CD14-positive monocyte (primary cell): ENCODE measurements around the gene CCBE1. TPM values are rescaled to one million over a fixed set of nuclear protein-coding genes. Genes with fewer than 3 reads are reported as not detected.

ENCODE experiments used
- DNase-seq, 3 donors: peaks; one replicate each; pipeline ENCODE4 v3.0.0-alpha.2; 2011 to 2022
- H2AFZ ChIP-seq: 2 replicates; pipeline ENCODE4 v1.6.0; 2012; ENCODE audit warnings: mild to moderate bottlenecking, low read depth, low read length, inconsistent platforms; ENCODE audit not compliant: insufficient read depth, poor library complexity, severe bottlenecking
- H3K27ac ChIP-seq, 2 donors: 1 replicate in 1 of 2; 2 replicates in 1 of 2; pipeline ENCODE4 v1.5.1; 2012 to 2013; ENCODE audit warnings: low read length in 2 of 2, control low read depth in 1 of 2, inconsistent platforms in 1 of 2, low read depth in 1 of 2, mild to moderate bottlenecking in 1 of 2
- H3K27me3 ChIP-seq, 2 donors: one replicate each; pipeline versions ENCODE4 v1.6.0 to v1.6.1; 2011 to 2013; ENCODE audit warnings: low read length in 2 of 2; ENCODE audit not compliant: control insufficient read depth in 2 of 2, insufficient read depth in 2 of 2
- H3K36me3 ChIP-seq, 2 donors: replicated peaks in 1 of 2; 1 replicate in 1 of 2; 2 replicates in 1 of 2; pipeline versions ENCODE4 v1.5.1 to v1.6.1; 2012 to 2013; ENCODE audit warnings: low read length in 2 of 2, control low read depth in 1 of 2, inconsistent platforms in 1 of 2, mild to moderate bottlenecking in 1 of 2; ENCODE audit not compliant: insufficient read depth in 2 of 2, control insufficient read depth in 1 of 2
- H3K4me1 ChIP-seq, 2 donors: 1 replicate in 1 of 2; 2 replicates in 1 of 2; pipeline versions ENCODE4 v1.5.1 to v1.6.1; 2012 to 2013; ENCODE audit warnings: low read length in 2 of 2, control low read depth in 1 of 2, inconsistent platforms in 1 of 2, mild to moderate bottlenecking in 1 of 2, moderate library complexity in 1 of 2; ENCODE audit not compliant: insufficient read depth in 2 of 2, control insufficient read depth in 1 of 2
- H3K4me2 ChIP-seq: replicated peaks from 2 replicates; pipeline ENCODE3; 2012; ENCODE audit warnings: low read length, moderate library complexity, mild to moderate bottlenecking; ENCODE audit not compliant: poor library complexity, severe bottlenecking; ENCODE audit errors: extremely low read depth
- H3K4me3 ChIP-seq, 3 experiments: fragments of 200-600 bp in 1 of 3; sonication (generic) in 1 of 3; replicated peaks in 1 of 3; 1 replicate in 2 of 3; 2 replicates in 1 of 3; pipeline ENCODE4 v1.5.1; 2011 to 2013; ENCODE audit warnings: low read length in 3 of 3, mild to moderate bottlenecking in 3 of 3, control low read depth in 2 of 3, low read depth in 2 of 3, inconsistent platforms in 1 of 3, moderate library complexity in 1 of 3
- H3K79me2 ChIP-seq: 2 replicates; pipeline ENCODE4 v1.6.0; 2012; ENCODE audit warnings: mild to moderate bottlenecking, control low read depth, inconsistent platforms, low read length, moderate library complexity; ENCODE audit not compliant: insufficient read depth
- H3K9ac ChIP-seq: 2 replicates; pipeline ENCODE4 v1.6.0; 2017; ENCODE audit warnings: low read length, mild to moderate bottlenecking; ENCODE audit not compliant: insufficient read depth, poor library complexity, severe bottlenecking
- H3K9me3 ChIP-seq, 2 donors: replicated peaks in 1 of 2; 1 replicate in 1 of 2; 2 replicates in 1 of 2; pipeline versions ENCODE4 v1.5.1 to v1.6.1; 2012 to 2013; ENCODE audit warnings: low read length in 2 of 2, control low read depth in 1 of 2; ENCODE audit not compliant: control insufficient read depth in 1 of 2, insufficient read depth in 1 of 2
- H4K20me1 ChIP-seq: 2 replicates; pipeline ENCODE4 v1.6.0; 2012; ENCODE audit warnings: mild to moderate bottlenecking, low read length, control low read depth, moderate library complexity; ENCODE audit not compliant: insufficient read depth
- H3K27ac Mint-ChIP-seq, 7 donors: one replicate each; pipeline ENCODE4 v1.8.0; 2020; ENCODE audit warnings: mild to moderate bottlenecking in 7 of 7, mixed read lengths in 7 of 7, moderate library complexity in 6 of 7, inconsistent platforms in 2 of 7
- H3K27me3 Mint-ChIP-seq, 3 donors: one replicate each; pipeline ENCODE4 v1.8.0; 2021 to 2022; ENCODE audit warnings: low read depth in 3 of 3, mild to moderate bottlenecking in 3 of 3, mixed read lengths in 3 of 3, moderate library complexity in 3 of 3, inconsistent platforms in 1 of 3
- H3K36me3 Mint-ChIP-seq, 2 donors: one replicate each; pipeline ENCODE4 v1.8.0; 2020; ENCODE audit warnings: mixed read lengths in 2 of 2, inconsistent platforms in 1 of 2, mild to moderate bottlenecking in 1 of 2
- H3K4me1 Mint-ChIP-seq: one replicate; pipeline ENCODE4 v1.8.0; 2020; ENCODE audit warnings: mild to moderate bottlenecking, mixed read lengths
- H3K4me3 Mint-ChIP-seq, 2 donors: one replicate each; pipeline ENCODE4 v1.8.0; 2020; ENCODE audit warnings: mild to moderate bottlenecking in 2 of 2, mixed read lengths in 2 of 2, moderate library complexity in 1 of 2
- H3K9me3 Mint-ChIP-seq, 7 donors: one replicate each; pipeline ENCODE4 v1.8.0; 2020 to 2022; ENCODE audit warnings: mixed read lengths in 7 of 7, mild to moderate bottlenecking in 6 of 7, moderate library complexity in 6 of 7, inconsistent platforms in 2 of 7
- WGBS: methylation state at CpG from one replicate; pipeline ENCODE4 v1.1.5; 2013; ENCODE audit warnings: missing lambda C conversion rate; ENCODE audit not compliant: insufficient coverage; 5-methylcytosine and 5-hydroxymethylcytosine counted together
- intact Hi-C, 2 donors: fragments of 100-400 bp; cut with micrococcal nuclease; formaldehyde crosslinking; loops; one replicate each; pipeline versions ENCODE4 v1.15.0 to v1.15.1; 2023
- polyA plus RNA-seq, 3 donors: library from polyadenylated mRNA; depleted of rRNA in 1 of 3; unstranded in 2 of 3; stranded (reverse) in 1 of 3; fragments of 300-500 nt in 2 of 3; fragments of >200 nt in 1 of 3; fragmentation: Illumina TruSeq in 2 of 3; gene quantifications; 1 replicate in 2 of 3; 2 replicates in 1 of 3; pipeline ENCODE4 v1.2.3, GENCODE V29; 2012 to 2021
- TF ChIP-seq, protein P1 (sequence below): fragments of 200-600 bp; IDR thresholded peaks from one replicate; pipeline ENCODE4 v1.8.0; 2022; ENCODE audit warnings: antibody characterized with exemption, mild to moderate bottlenecking

Gene CCBE1
- polyA plus RNA-seq, 3 donors = not detected

DNA sequence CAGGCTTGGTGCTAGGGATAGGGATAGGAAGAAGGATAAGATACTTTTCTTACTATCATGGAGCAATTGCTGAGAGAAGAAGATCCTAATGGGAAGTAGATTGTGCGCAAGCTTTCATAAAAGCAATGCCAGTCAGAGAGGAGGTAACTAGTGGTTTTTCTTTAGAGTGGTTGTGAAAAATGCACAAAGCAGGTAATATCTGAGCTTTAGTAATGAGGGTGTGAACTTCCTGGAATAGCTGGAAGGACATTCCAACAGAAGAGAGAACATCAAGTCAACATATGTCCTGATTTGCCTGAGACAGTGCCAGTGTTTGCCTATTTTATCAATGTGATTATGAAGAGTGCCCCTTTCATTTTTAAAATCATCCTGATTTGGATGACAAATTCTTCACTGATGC is 34.1 kb downstream of the CCBE1 start:
- no peak overlapping the region for H2AFZ ChIP-seq
- no peak overlapping the region for H3K4me3 ChIP-seq
- H3K27me3 ChIP-seq = no peaks in the 10 kb centered on the region
- no peak overlapping the region for H3K4me2 ChIP-seq
- H3K27ac ChIP-seq = no peak overlapping the region
- H3K9ac ChIP-seq = no peak overlapping the region
- H3K79me2 ChIP-seq = no peaks in the 10 kb centered on the region
- no peaks in the 10 kb centered on the region for H3K9me3 Mint-ChIP-seq
- intact Hi-C loops = no loop called here
- H3K4me1 ChIP-seq = no peaks in the 10 kb centered on the region
- H3K4me3 Mint-ChIP-seq = no peak overlapping the region
- H3K27ac Mint-ChIP-seq = no peak overlapping the region
- no peaks in the 10 kb centered on the region for H3K9me3 ChIP-seq
- 83% methylated on average over 1 of the region's 1 CpG for WGBS
- no peak for DNase-seq
- no peaks in the 10 kb centered on the region for H3K36me3 Mint-ChIP-seq
- TF ChIP-seq, protein P1, sequence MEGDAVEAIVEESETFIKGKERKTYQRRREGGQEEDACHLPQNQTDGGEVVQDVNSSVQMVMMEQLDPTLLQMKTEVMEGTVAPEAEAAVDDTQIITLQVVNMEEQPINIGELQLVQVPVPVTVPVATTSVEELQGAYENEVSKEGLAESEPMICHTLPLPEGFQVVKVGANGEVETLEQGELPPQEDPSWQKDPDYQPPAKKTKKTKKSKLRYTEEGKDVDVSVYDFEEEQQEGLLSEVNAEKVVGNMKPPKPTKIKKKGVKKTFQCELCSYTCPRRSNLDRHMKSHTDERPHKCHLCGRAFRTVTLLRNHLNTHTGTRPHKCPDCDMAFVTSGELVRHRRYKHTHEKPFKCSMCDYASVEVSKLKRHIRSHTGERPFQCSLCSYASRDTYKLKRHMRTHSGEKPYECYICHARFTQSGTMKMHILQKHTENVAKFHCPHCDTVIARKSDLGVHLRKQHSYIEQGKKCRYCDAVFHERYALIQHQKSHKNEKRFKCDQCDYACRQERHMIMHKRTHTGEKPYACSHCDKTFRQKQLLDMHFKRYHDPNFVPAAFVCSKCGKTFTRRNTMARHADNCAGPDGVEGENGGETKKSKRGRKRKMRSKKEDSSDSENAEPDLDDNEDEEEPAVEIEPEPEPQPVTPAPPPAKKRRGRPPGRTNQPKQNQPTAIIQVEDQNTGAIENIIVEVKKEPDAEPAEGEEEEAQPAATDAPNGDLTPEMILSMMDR = no peak
- H3K36me3 ChIP-seq = no peaks in the 10 kb centered on the region
- H3K4me1 Mint-ChIP-seq = no peaks in the 10 kb centered on the region
- no peaks in the 10 kb centered on the region for H4K20me1 ChIP-seq
- peaks cover 0 to 3% (median 1%) of the 10 kb centered on the region in 3 donors for H3K27me3 Mint-ChIP-seq

DNA sequence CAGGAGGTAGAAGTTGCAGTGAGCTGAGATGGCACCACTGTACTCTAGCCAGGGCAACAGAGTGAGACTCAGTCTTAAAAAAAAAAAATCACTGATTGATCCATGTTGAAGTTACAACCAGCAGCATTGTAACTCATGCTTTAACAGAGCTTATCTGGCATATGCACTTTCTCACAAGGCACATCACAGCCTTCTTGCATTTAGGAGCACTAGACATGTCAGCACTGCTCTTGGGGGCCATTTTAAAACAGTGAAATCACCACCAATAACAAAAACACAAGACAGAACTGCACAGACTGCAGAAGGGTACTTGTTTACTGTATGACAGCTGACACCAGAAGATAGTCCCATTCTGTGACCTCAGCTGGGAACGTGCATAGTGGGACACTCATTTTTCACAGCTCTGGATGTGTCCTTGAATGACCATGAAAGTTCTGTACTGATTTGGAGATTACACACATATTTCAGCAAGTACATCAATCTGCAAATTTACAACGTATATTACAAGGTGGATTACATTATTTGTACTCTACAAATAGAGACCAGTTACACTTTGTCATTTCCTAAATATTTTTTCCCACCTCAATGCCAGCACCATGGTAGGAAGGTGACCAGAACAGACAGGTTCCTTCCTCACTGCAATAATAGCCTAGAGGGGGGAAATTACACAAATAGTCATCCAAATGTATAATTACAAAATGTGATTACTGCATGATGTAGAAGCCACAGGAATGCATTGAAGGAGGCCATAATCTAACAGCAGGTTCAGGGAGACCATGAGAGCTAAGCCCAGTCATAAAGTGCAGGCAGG is 35.1 kb downstream of the CCBE1 start:
- Histone ChIP-seq H3K9me3 (no peaks in the 10 kb centered on the region), H3K27me3 (no peaks in the 10 kb centered on the region), H3K79me2 (no peaks in the 10 kb centered on the region), H4K20me1 (no peaks in the 10 kb centered on the region), H2AFZ (no peak overlapping the region), H3K4me3 (no peak overlapping the region), H3K4me1 (no peaks in the 10 kb centered on the region), H3K27ac (no peak overlapping the region), H3K36me3 (no peaks in the 10 kb centered on the region), H3K4me2 (no peak overlapping the region), H3K9ac (no peak overlapping the region)
- Mint-ChIP-seq H3K27me3 (peaks cover 0 to 5% (median 1%) of the 10 kb centered on the region in 3 donors), H3K27ac (no peak overlapping the region), H3K4me1 (no peaks in the 10 kb centered on the region), H3K36me3 (no peaks in the 10 kb centered on the region), H3K4me3 (no peak overlapping the region), H3K9me3 (no peaks in the 10 kb centered on the region)
- TF ChIP-seq, protein P1 = no peak
- 100% methylated on average over 1 of the region's 2 CpGs for WGBS
- no peak for DNase-seq
- intact Hi-C loops = no loop called here
